Kidney glomerular epithelial cell (primary cell): ENCODE results near the gene RSKR.
A peak's percentile ranks its signal among the peaks of the same experiment; 100 is the strongest.
"Not testable (repeated sequence)": the region's sequence is repeated elsewhere in the genome, so short reads cannot be mapped to it uniquely, and the experiment has no call there.

Experiments used
- DNase-seq: peaks from one replicate; lab custom pipeline; 2025; lab: John Stamatoyannopoulos, UW

Gene RSKR

DNA sequence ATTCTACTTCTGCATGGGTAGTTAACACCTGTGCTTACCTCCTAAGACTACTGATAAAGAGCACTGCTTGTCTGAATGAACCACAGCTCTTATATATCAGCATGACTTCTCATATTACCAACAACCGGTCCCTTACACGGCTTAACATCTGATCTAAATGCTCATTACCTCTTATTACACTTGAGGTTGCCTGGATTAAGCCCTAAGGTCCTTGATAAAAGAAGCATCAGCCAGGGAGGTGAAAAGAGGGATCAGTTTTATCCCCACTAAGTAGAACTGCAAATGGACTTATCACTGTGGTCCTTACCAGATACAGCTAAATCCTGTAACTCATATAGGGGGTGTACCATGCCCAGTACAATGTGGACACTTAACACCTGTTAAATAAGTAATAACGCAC, 8.2 kb upstream of the RSKR start:
- DNase-seq = no peak

DNA sequence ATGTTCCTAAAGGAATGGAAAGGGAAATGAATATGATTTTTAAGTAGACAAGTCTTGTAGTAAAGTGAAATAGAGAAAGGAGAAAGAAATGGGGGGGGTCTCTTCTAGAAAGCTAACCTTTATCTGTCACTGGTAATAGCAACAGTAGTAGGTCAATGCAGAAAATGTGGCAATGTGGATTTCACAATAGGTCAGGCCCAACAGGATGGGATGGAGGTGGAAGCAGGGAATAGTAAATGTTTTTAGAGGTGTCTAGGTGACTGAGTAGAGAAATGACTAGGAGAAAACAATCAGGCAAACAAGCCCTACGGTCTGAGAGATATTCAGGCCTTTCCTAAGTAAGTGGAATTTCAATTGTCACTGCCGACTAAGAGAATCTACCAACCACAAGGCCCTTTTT, 6.0 kb upstream of the RSKR start:
- DNase-seq = no peak

DNA sequence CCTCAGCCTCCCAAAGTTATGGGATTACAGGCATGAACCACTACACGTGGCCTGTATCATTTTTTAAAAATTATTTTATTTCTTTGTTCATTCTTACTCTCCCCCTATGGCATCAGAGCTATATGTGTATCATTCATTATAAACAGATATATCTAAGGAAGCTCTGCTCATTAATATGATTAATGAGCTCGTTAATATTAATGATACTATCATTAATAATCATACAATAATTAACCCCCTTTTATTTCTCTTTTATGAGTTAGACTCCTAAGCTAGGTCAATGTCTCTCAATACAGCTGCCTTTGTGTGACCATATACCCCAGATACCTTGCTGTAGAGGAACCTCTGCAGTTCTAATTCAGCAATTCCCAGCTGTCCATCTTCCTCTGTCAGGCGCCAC, 4.5 kb upstream of the RSKR start:
- no peak for DNase-seq

DNA sequence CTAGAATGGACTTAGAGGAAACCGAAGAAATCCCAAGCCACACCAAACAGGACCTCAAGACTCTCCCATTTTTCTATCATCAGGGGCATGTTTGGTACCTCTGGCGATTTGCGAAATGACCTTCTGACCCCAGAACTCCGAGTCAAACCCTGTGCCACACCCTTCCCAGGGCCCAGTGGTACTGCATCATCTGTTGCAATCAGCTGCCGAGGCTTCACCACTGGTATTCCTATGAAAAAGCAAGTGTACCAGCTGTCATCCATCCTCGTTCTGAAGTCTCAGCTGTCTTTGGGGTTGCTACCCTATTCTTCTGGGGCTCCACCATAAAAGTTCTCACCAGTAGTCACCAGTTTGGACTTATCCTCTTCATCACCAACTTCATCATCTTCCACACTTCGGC, 2.3 kb upstream of the RSKR start:
- DNase-seq = no peak

GRCh38 chr17:28615260-28615940, 1.4 kb upstream of the RSKR start:
- DNase-seq = no peak

DNA sequence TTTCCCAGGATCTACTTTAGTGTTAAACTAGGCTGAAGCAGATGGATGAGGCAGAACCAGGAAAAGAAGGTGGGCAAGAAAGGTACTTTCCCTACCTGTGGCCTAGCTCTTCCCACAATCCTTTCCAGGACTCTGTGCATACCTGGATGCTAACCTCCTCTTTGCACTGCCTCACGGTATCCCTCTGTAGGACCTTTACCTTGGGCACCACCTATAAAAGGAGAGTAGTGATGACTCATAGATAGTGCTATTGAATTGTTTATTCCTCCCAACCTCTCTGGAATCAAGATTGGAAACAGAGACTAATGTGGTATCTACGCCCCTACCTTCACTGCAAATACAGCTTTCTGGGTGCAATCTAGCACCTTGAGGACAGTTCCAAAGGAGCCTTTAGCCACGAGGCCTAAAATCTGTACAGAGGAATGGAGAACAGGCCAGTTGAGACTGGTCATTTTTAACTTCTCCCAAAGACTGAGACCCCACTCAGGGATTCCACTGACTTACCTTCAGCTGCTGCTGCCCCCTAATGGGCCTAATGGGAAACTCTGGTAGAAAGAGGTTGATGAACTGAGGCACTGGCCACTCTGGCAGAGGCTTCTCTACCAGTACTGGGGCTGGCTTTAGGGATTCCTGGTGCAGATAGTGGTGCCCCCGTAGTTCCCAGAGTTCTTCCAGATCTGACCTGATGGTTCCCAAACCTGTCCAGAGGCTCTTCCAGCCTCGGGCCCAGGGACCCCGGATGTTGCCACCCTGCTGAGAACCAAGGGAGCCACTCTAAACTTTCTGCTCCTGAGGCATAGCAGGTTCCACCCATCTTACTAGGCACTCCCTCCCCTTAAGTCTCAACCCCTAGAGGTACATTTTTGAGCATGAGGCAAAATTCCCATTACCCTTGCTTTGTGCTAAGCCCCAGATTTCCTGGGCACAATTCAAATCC, 781 bp downstream of the RSKR start:
- DNase-seq = peak; percentile 7

DNA sequence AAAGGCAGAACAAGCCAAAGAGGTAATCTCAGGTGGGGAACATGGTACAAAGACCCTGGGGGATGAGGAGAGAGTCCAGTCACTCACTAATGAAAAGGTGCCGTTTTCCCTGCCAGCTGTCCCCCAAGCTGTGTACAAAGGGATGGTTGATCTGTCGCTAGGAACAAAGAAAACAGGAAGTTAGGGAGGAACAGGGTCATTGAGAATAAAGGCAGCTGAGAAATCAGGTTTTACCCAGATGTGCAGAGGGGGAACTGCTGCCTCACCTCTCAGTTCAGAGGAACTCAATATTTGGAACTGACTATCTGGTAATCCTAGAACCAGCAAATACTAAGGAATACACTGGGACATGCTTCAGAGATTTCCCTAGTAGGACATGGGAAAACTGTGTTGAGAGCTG, 1.5 kb downstream of the RSKR start:
- no peak for DNase-seq

DNA sequence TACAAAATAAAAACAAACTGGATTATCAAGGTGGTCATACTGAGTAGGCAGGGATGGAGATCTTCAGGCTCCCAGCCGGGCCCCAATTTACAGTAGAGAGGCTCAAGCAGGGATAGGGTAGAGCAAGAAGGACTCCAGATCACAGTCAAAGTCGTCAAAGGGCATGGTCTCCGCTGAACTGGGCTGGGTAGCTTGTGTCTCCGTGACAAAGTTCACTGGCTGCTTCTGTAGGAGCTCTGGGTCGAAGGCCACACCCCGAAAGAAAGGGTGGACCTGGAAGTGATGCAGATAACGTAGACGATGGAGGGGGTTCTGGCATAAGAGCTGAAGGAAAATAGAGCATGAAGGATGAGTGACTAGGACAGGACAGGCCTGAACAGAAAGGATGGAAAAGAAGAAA, 3.6 kb downstream of the RSKR start:
- no peak for DNase-seq

DNA sequence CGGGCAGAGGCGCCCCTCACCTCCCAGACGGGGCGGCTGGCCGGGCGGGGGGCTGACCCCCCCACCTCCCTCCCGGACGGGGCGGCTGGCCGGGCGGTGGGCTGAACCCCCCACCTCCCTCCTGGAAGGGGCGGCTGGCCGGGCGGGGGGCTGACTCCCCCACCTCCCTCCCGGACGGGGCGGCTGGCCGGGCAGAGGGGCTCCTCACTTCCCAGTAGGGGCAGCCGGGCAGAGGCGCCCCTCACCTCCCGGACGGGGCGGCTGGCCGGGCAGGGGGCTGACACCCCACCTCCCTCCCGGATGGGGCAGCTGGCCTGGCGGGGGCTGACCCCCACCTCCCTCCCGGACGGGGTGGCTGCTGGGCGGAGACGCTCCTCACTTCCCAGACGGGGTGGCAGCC, 10.0 kb downstream of the RSKR start:
- not testable (repeated sequence) for DNase-seq

- DNase-seq = peak; percentile 69
These were observed 14.4 kb downstream of the RSKR start for GRCh38 chr17:28599311-28600184.

- peak; percentile 88 for DNase-seq
These were observed 15.1 kb downstream of the RSKR start, which contains the start of gene SPAG5 for GRCh38 chr17:28598799-28599310. Gene SPAG5 (minus strand): TSS chr17:28599025. CDS start chr17:28598946, 79 bp downstream.

DNA sequence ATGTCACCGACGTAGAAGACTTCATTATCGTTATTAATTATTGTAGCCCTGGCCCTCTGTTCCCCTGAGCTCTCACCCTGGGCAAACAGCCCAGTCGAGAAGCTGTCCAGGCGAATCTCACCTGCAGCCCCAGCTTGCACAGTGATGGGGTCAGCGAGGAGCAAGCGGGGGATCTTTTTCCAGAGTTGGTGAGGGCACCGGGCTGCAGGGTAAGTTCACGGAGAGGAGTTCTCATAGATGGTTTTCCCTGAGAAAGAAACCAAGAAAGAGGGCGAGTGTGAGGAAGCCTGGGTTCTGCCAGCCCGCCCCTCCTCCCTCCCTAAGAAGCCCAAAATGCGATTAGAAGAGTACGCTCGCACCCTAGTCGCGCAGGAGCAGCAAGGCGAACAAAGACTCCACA, 15.6 kb downstream of the RSKR start:
- no peak for DNase-seq

DNA sequence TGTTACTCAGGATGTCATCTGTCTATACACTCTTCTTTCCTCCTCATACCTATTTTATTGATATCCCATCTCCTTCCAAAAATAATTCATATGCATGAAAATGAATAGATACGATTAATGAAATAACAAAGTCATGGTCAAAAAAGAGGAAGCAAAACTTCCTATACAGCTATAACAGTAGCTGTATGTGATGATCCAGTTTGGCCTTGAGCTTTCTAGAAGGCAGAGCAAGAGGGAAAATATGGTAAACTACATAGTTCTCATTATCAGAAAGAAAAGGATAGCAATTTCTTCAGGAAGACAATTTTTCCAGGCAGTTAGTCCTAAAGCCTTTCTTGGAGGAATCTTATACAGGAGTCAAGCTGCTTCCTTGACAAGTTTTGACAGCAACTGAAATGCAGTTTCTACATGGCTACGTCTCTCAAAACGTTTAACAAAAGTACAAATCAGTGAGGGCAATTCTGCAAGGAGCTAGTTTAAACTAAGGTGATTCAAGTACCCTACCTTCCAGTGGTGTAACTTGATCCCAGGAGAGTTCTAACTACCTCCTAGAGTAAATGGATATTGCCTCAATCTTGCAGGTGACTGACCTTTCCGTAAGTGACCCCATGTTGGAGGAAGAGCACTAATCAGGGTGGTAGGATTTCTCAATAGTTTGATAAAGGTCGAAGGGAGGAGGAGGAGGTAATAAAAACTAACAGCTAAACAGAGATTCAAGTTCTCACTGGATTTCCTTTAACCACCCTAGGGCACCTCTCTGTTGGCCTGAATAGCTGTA, 16.2 kb downstream of the RSKR start:
- DNase-seq = no peak

DNA sequence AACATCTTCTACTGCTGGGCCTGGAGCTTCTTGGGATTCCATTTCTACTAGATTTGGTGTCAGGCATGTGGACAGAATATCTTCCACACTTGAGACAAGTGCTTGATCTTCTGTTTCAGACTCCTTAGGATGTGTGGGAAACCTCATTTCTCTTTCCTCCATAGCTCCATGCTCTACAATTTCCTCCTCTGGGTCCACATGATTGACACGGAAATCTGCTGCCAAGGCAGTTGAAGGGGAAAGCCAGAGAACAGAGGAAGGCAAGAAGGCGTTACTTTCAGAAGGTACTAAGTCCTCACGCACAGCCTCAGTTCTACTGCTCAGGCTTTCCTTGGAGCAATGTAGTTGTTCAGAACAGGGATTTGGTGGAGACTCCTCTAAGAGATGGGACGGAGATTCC, 21.7 kb downstream of the RSKR start:
- DNase-seq = no peak

DNA sequence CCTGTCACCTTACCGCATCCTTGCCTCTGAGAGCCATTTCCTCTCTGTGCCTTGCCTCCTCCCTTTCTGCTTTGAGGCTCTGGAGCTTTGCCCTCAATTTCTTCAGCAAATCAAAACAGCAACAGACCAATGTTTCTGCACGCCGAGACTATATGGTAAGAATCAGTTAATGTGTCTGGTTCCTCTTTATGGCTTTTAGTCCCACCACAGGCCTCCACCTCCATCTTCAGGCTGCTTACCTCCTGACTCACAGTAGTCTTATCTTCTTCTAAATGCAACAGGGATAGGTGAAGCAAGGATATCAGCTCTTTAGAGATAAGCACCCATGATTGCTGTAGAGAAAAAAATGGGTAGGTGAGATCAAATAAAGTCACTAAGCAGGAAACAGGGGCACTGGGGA, 28.1 kb downstream of the RSKR start:
- DNase-seq = no peak

DNA sequence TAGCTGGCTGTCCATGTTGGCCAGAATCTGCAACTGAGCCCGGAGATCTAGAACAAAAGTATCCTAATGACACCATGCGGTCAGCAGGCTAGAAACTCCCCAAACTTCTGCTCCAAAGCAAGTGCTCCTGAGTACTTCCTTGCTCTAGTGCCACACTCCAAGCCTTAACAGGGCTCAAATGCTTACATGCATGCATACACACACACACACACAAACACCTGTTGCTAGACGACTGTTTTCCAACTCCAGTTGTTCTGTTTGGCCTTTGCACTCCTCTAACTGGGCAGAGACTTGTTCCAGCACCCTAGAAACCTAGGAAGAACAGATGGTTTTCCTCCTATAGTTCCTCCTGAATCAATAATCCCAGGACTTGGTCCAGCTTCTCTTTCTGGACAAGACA, 29.6 kb downstream of the RSKR start:
- DNase-seq = no peak

GRCh38 chr17:28582513-28582912, 31.5 kb downstream of the RSKR start:
- no peak for DNase-seq

- DNase-seq = no peak
These were observed 33.0 kb downstream of the RSKR start for GRCh38 chr17:28580959-28581358.

- no peak for DNase-seq
These were observed 34.5 kb downstream of the RSKR start for GRCh38 chr17:28579526-28579925.

GRCh38 chr17:28578246-28579195, 35.5 kb downstream of the RSKR start:
- DNase-seq = no peak
